Neural progenitor cell (in vitro differentiated cells): ENCODE results near the gene GLIPR2.

Source experiments
- CTCF ChIP-seq: fragments of 200-600 bp; sonication (generic); IDR thresholded peaks from 2 replicates; pipeline ENCODE4 v1.5.1; 2017; ENCODE audit warnings: antibody characterized with exemption, mild to moderate bottlenecking
- EZH2 ChIP-seq: fragments of 200-600 bp; sonication (generic); IDR thresholded peaks from 2 replicates; pipeline ENCODE4 v1.6.1; 2017; ENCODE audit warnings: antibody characterized with exemption, mild to moderate bottlenecking, moderate library complexity
- EZH2phosphoT487 ChIP-seq: fragments of 200-600 bp; sonication (generic); IDR thresholded peaks from 2 replicates; pipeline ENCODE4 v1.6.1; 2017; ENCODE audit warnings: antibody characterized with exemption

DNA sequence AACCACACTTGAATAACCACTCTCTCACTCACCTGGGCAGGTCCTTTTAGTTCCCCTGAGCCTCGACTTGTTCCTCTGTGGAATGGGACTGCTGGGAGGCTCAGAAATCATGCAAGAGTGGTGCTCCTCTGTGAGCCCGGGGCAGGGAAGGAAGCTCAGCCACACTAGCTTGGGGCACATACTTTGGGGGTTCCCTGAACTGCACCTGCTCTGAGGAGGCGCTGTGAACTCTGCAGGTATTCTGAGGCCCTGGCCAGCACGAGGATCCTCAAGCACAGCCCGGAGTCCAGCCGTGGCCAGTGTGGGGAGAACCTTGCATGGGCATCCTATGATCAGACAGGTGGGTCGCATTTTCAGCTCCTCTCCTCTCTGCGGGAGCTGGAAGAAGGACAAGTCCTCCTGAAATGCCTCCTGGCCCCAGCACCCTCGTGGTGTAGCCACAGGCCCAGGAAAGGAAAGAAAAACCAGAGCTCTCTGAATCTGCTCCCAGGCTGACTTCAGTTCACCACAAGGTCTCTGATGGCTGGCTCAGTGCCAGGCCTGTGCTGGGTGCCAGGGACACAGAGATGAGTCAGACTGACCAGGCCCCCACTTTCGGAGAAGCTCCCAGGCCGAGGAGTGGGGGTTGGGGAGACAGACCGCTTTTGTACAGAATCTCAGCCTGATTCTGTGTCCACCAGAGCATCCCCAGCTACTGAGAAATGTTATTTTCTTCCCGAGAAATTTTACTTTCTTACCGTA lies 11.9 kb downstream of the GLIPR2 start:
- TF ChIP-seq CTCF (no peak), EZH2 (no peak), EZH2phosphoT487 (no peak)
